HG03097 (cell line): Measurements from ENCODE around the gene MCC.

ENCODE experiments used
- ATAC-seq: cut with Tn5 transposase; IDR thresholded peaks from one replicate; pipeline ENCODE4 v1.9.1; 2021; ENCODE audit not compliant: unreplicated experiment, low FRiP score

MCC gene

DNA sequence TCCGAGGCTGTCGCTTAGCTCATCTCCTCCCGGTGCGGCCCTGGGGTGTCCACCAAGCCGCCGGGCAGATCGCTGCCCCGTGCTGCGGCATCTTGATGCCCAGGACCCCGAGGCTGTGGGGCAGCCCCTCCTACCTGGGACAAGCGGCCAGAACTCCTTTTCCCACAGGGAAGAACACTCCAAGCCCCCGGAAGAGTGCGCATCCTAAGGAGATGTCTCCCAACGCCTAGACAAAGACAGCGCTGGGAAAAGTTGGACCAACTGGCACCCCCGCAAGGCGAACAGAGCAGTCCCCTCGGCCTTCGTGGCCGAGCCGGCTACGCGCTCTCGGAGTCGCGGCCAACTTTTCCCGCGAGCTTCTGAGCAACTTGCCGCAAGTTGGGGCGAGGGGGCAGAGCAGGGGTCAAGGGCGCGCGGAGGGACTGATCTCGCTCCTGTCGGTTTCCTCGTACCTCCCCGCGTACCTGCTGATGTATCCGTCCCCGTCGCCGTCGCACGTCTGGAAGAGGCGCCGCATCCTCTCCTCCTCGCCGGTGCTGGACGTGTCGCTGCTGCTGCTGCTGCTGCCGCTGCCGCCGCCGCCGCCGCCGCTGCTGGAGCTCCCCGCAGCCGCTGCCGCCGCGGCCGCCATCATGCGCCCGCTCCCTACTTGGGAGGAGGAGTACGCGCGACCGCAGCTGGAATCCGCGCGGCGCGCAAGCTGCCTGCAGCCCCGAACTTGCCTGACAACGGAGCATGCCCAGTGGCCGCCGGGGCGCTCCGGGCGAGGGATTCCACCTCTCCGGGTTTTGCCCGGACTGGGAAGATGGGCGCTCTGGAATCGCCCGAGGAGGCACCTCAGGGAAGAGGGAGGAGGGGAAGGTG is at the start of gene MCC:
MCC (minus strand) TSS at position 673 of the 864 bp plus-strand sequence.
- no peak for ATAC-seq

DNA sequence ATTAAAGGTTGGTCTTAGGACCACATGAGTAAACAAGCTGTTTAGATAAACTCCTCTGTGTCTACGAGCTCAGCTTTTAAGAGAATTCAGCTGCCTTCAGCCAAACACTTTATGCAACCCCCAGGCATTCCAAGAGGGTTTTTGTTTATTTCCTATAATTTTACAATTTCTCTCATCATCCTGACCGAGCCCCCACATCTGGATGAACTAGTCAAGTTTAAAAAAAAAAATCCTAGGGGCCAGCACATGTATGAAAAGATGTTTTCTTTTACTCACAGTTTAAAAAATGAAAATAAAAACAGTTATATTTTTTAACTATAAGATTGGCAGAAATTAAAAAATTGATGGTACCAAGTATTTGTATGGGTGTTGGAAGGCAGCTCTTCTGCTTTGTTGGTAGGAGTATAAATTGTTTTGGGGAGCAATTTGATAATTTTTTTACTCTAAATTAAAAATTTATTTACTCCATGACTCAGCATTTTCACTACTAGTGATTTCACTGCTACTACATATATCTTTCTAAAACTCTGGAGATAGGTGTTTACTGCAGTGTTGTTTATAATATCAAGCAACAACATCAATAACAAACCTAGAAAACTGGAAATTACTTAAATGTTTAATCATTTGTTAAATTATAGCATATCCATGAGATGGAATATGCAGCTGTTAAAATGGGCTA is 43.4 kb upstream of the MCC start:
- ATAC-seq: no peak

DNA sequence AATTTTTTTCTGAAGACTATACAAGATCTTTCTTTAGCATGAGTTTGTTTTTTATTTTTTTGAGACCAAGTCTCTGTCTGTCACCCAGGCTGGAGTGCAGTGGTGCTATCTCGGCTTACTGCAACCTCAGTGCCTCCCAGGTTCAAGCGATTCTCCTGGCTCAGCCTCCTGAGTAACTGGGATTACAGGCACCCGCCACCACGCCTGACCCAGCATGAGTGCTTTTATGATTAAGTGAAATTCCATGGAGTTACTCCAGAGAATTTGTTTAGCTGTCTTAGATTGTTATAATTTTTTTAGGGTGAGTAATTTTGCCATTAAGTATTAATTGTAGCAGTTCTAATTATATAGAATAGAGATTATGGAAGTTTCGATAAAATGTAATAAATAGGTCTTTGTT is 39.5 kb upstream of the MCC start:
- ATAC-seq: no peak

DNA sequence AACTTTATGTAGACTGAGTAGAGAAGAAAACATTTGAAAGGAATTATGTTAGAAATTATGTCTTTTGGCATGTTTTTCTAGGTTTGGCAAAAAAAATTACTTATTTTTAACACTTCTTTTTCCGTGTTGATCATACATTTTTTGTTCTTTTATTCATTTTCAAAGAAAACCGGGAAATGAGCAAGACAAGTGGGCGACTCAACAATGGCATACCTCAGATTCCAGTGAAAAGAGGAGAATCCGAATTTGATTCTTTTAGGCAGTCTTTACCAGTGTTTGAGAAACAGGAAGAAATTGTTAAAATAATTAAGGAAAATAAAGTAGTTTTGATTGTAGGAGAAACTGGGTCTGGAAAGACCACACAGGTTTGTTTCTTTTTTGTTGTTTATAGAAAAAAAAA is 38.2 kb upstream of the MCC start:
- no peak for ATAC-seq

DNA sequence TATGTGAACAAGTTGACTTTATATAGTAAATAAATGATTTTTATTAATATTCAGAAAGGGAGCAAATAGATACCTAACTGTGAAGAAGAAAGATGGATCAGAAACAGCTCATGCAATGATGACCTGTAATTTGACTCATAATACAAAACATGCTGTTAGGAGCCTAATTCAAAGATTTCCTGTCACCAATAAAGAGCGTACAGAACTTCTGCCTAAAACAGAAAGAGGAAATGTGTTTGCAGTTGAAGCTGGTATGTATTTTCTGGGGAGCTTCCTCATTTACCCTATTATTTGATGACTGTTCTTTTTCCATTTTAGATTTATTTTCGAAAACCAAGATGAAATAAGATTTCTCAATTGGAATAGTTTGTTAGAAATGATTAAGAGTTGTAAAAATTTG is 36.7 kb upstream of the MCC start:
- peak; percentile 46 for ATAC-seq

DNA sequence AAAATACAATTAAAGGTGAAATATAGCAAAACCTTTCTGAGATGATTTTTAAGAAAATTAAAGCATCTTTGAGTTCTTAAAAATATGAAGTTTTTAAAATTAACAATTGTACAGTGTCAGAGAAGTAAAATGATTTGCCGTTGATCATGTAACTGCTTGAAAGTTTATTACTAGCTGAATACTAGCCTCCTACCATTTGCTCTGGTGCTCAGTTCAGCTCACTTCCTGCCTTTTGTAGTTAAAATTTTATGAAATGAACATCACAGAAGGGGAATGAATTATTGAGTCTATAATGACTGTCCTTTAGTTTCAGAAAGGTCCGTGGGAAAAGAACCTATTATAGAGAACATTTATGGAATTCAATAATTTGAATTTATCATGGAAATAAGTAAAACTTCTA is 34.9 kb upstream of the MCC start:
- ATAC-seq: no peak

DNA sequence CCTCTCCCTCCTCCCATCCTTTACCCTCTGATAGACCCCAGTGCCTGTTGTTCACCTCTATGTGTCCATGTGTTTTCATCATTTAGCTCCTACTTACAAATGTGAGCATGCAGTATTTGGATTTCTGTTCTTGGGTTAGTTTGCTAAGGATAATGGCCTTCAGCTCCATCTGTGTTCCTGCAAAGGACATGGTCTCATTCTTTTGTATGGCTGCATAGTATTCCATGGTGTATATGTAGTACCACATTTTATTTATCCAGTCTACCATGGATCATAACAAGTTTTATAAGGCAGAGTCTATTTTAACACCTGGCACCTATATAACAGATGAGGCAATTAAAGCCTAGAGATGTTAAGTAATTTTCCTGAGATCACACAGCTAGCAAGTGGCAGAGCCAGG is 32.6 kb upstream of the MCC start:
- no peak for ATAC-seq

DNA sequence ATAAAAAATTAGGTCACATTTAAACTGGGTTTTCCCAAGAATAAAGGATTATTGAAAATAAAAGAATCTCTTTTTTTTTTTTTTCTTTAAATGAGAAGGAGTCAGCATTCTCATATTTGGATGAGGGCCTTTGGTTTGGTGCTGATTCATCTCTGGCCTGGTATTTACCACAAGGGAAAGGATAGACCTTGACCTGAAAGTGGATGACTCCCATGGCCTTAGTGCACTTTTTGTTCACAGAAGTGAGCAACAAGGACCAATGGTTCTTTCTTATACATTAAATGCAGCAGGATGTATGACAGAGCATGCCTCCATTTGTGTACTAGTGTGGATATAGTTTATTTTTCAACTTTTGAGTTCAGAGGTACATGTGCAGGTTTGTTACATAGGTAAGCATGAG is 32.2 kb upstream of the MCC start:
- peak; percentile 55 for ATAC-seq

DNA sequence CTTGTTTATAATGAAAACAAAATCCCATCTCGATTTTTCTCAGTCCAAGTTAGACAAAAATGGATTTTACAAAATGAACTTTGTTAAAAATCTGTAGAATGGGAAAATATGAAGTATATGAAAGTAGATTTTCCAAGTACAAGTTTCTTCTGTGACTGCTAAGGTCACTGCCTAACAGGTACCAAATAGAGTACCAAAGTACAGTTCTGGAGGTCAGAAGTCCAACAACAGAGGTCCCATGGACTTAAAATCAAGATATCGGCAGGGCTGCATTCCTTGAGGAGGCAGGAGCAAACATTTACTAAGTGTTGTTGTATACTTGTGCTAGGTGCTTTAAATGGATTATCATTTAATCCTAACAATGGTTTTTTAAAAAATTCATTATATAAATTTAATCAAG is 31.2 kb upstream of the MCC start:
- no peak for ATAC-seq

DNA sequence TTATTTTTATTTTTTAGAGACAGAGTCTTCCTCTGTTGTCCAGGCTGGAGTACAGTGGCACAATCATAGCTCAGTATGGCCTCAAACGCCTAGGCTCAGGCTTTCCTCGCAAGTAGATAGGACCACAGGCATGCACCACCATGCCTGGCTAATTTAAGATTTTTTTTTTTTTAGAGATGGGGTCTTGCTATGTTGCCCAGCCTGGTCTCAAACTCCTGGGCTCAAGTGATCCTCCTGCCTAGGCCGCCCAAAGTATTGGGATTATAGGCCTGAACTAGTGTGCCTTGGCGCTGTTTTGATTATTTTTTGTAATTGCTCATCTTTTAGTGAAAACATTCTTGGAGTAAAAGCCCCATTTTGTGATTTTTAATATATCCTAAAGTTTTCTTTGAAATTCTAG is 30.6 kb upstream of the MCC start:
- ATAC-seq: no peak

DNA sequence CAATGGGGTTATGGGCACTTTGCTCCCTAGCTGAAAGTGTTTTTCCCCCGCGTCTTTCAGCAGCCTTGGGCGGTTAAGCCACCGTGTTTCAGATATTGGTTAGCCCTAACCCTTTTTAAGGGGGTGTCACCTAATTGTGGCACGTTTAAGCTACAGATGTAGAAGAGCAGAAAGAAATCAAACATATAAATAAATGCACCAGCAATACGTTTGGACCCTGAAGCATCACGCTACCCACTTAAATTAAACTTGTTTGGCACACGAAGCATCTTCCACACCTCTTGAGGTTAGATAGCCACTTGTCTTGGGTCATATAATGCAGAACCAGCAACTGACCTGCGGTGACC is 26.0 kb upstream of the MCC start:
- ATAC-seq: no peak

DNA sequence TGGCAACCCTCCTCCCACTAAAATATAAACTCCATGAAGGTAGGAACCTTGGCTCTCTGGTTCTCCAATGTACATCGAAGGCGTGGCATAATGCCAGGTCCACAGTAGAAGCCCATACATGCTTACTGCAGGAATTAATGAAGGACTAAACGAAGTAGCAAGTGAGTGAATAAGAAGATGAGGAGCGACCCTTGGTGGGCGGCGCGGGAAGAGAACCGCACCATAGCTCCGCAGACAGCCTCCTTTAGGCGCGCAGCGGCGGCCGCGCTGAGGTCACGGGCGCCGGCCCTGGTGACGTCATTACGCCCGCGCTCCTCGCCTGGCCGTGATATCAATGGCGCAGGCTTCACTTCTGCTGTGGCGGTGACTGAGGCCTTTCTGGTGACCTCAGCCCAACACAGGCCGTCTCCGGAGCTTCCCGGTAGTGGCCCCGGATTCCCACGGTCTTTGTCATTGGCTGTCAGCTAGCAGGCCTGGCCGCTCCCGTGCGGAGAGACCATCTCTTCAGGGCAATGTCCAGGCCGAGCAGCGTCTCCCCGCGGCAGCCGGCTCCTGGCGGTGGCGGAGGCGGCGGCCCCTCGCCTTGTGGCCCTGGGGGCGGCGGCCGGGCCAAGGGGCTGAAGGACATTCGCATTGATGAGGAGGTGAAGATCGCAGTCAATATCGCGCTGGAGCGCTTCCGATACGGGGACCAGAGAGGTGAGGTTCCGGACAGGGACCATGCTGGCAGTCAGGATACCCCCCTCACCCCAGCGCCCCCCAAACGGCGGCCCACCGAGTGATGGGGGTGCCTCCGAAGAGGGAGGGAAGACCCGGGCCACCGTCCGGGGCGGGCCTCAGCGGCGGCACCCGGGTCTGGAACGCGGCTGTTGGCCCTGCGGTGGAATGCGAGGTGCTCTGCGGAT is 25.4 kb upstream of the MCC start, which contains the start of gene YTHDC2:
YTHDC2 (plus strand) TSS at position 311 of the 905 bp plus-strand sequence; CDS start at position 513, 202 bp downstream.
- peak; percentile 99 for ATAC-seq

DNA sequence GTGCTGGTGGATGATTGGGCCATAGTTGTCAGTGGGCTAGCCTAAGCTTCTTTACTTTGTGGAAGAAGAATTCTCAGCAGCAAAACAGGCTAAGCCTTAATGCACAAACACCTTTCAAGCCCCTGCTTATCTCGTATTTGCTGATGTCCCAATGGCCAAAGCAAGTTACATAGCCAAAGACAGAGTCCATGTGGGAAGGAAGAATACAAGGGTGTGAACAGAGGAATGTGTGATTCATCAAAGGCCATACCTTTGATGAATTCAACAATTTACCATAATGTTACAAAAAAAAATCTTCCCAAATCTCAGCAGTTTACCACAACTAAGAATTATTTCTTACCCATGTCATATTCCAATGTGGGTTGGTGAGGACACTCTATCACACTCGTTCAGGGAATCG is 24.1 kb upstream of the MCC start:
- no peak for ATAC-seq

DNA sequence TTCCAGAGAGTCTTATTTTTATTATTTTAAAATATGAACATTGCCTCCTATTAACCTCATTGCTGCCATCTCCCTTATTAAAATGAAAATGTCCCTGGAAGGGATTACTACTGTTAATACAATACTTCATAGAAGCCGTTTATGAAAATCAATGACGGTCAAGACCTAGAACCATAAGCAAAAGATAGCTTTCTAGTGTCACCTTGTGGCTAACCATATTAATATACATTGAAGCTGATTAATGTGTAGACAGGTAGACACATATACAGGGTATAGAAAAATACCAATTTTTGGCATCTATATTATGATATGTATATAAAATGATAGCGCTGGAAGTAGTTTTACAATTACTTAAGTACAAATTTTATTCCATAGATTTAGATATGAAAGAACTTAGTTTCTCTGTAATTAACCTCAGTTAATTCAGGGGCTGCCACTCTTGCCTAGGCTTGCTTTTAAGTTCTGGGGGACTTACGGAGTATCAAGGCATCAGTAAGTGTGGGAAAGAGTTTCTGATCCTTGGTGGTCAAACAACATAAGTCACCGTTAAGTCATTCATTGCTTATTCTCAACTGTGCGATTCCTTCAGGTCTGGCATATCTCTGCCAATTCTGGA is 22.7 kb upstream of the MCC start:
- ATAC-seq: no peak

DNA sequence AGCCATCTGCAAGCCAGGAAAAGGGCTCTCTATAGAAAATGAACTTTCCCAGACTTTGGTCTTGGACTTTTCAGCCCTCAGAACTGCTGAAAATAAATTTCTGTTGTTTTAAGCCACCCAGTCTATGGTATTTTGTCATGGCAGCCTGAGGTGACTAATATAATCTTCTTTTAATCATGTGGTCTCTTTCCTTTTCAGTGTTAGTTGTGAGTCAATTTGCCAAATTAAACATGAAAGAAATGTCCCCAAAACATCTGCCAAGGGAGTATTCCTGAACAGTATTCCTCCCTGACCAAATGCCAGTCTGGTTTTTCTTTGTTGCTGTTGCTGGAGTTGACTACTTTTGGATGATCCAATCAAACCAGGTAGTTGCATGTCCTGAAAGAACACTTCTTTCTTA is 20.5 kb upstream of the MCC start:
- ATAC-seq: no peak

DNA sequence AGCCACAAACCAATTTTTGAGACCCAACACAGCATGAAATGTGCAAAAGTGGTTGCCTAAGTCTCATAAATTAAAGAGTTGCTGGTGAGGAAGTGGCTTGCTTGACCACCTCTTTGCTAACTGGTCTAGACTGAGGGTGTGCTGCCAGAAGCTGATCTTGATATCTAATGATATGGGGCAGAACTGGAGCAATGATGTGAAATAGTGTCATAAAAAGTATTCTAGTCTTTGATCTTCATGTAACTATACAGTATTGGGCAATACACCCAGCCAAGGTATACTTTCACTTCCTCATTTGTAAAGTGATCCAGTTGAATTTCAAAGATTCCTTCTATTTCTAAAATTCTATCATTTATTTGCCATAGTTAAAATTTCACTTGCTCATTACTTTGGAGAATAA is 19.3 kb upstream of the MCC start:
- no peak for ATAC-seq

DNA sequence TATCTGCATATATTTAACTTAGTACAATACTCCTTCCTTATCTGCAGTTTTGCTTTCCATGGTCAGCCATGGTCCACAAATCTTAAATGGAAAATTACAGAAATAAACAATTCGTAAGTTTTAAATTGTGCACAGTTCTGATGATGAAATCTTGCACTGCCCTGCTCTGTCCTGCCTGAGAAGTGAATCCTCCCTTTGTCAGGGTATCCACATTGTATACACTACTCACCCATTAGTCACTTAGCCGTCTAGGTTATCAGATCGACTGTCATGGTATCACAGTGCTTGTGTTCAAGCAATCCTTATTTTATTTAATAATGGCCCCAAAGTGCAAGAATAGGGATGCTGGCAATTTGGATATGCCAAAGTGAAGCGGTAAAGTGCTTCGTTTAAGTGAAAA is 16.9 kb upstream of the MCC start:
- ATAC-seq: no peak

DNA sequence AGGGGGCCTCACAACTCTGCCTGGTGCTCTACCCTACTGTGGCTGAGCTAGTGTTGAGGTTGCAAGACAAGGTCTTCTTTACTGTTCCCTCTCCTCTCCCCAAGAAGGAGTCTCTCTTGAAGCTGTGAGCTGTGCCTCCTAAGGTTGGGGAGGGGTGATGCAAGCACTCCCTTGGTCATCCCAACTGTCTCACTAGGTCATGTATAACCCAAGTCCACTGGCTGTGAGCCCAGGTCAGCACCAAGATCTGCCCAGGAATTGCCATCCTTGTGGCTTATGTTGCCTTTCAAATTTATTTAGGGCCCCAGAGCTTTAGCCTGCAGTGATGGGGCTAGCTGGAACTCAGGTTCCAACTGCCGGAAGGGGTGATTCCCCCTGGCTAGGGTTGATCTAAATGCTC is 14.9 kb upstream of the MCC start:
- no peak for ATAC-seq

DNA sequence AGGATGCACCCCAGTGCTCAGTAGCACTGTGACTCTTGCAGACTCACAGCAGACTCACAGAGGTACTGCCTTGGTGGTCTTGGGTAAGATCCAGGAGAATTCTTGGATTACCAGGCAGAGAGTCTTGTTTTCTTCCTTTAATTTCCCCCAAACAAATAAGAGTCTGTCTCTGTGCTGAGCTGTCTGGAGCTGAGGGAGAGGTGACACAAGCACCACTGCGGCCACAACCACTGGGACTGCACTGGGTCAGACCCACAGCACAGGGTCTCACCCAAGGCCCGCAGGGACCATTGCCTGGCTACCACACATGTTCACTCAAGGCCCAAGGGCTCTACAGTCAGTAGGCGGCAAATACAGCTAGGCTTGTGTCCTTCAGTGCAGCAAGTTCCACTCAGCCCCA is 13.8 kb upstream of the MCC start:
- ATAC-seq: no peak

DNA sequence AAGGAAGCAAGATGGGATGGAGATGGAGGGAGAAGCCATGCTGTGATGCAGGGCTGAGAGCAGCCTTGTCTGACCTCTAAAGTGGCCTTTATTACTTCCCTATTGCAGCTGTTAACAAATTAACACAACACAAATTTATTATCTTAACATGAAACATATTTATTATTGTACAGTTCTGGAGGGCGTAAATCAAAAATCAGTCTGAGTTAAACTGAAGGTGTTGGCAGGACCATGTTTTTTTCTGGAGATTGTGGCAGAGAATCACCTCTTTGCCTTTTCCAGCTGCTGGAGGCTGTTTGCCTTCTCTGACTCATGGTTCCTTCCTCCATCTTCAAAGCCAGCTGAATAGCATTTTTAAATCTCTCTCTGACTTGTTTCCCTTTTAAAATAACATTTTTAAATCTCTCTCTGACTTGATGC is 7.2 kb upstream of the MCC start:
- ATAC-seq: no peak

DNA sequence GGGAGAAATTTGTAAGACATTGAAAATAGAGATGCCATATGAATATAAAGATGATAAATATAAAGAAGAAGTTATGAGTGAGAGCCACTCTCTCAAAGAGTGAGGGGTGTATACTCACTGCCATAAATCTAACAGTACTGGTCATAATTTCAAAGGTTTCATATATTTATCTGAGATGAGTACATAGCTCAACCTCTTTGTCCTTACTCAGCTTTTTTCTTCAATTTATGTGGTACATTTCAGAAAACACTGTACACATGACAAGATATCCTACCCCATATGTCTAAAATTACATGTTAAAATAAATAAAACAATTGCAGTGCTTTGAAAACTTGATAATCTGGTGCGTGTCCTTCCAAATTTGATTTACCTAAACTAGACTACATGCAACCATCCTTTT is 5.2 kb upstream of the MCC start:
- ATAC-seq: no peak
